HG03139 (cell line): ENCODE measurements around the gene IRGM.
A peak's percentile ranks its signal among the peaks of the same experiment; 100 is the strongest.
"Not testable (repeated sequence)": the region's sequence is repeated elsewhere in the genome, so short reads cannot be mapped to it uniquely, and the experiment has no call there.

Source experiments
- ATAC-seq: cut with Tn5 transposase; IDR thresholded peaks from one replicate; pipeline ENCODE4 v1.9.1; 2021; ENCODE audit not compliant: unreplicated experiment

Gene IRGM

GRCh38 chr5:150846308-150846653 is at the start of gene IRGM:
Gene IRGM, plus strand, starts transcription at chr5:150846521. Its CDS starts 1,603 bp downstream, at chr5:150848124.
- not testable (repeated sequence) for ATAC-seq

GRCh38 chr5:150797384-150797783 is 48.9 kb upstream of the IRGM start:
- ATAC-seq: no peak

GRCh38 chr5:150801117-150801927 is 45.0 kb upstream of the IRGM start:
- ATAC-seq: no peak

GRCh38 chr5:150804388-150804787 is 41.9 kb upstream of the IRGM start:
- no peak for ATAC-seq

- ATAC-seq: no peak
These were observed 37.0 kb upstream of the IRGM start for GRCh38 chr5:150809363-150809762.

- ATAC-seq: no peak
These were observed 31.3 kb upstream of the IRGM start for GRCh38 chr5:150815010-150815409.

- no peak for ATAC-seq
These were observed 29.4 kb upstream of the IRGM start for GRCh38 chr5:150816946-150817345.

- ATAC-seq: no peak
These were observed 16.6 kb upstream of the IRGM start for GRCh38 chr5:150829744-150830143.

- ATAC-seq: not testable (repeated sequence)
These were observed 14.5 kb upstream of the IRGM start for GRCh38 chr5:150831821-150832220.

GRCh38 chr5:150836064-150836463 is 10.3 kb upstream of the IRGM start:
- no peak for ATAC-seq

- no peak for ATAC-seq
These were observed 9.6 kb upstream of the IRGM start for GRCh38 chr5:150836703-150837102.

GRCh38 chr5:150845185-150845859 is 999 bp upstream of the IRGM start:
- not testable (repeated sequence) for ATAC-seq

- ATAC-seq: peak; percentile 92
These were observed 473 bp downstream of the IRGM start for GRCh38 chr5:150846654-150847333.

GRCh38 chr5:150847334-150847695 is 994 bp downstream of the IRGM start:
- ATAC-seq: no peak

GRCh38 chr5:150848271-150848670 is 1.9 kb downstream of the IRGM start:
- no peak for ATAC-seq

GRCh38 chr5:150851039-150851438 is 4.7 kb downstream of the IRGM start:
- ATAC-seq: no peak

GRCh38 chr5:150853561-150853960 is 7.2 kb downstream of the IRGM start:
- no peak for ATAC-seq

GRCh38 chr5:150856700-150857099 is 10.4 kb downstream of the IRGM start:
- ATAC-seq: not testable (repeated sequence)

GRCh38 chr5:150860246-150860821 is 14.0 kb downstream of the IRGM start:
- ATAC-seq: no peak

- no peak for ATAC-seq
These were observed 15.7 kb downstream of the IRGM start for GRCh38 chr5:150862070-150862469.

GRCh38 chr5:150879358-150879757 is 33.0 kb downstream of the IRGM start:
- ATAC-seq: no peak
